HG02840 (cell line): ENCODE data around the gene ATP1B3.
A peak's percentile ranks its signal among the peaks of the same experiment; 100 is the strongest.
"Not testable (repeated sequence)": the region's sequence is repeated elsewhere in the genome, so short reads cannot be mapped to it uniquely, and the experiment has no call there.

Experiments used
- ATAC-seq: cut with Tn5 transposase; IDR thresholded peaks from one replicate; pipeline ENCODE4 v1.9.1; 2021; ENCODE audit warnings: mild to moderate bottlenecking, moderate library complexity, moderate number of reproducible peaks; ENCODE audit not compliant: unreplicated experiment, low FRiP score

Gene ATP1B3

GRCh38 chr3:141876381-141876890, at the start of gene ATP1B3:
TSS of gene ATP1B3 (plus strand) at chr3:141876643. CDS start at chr3:141876802, 159 bp downstream.
- ATAC-seq, result peak; percentile 66

- ATAC-seq, result no peak
Measured at GRCh38 chr3:141828487-141828886, 48.0 kb upstream of the ATP1B3 start.

- no peak for ATAC-seq
Measured at GRCh38 chr3:141828890-141829289, 47.6 kb upstream of the ATP1B3 start.

DNA sequence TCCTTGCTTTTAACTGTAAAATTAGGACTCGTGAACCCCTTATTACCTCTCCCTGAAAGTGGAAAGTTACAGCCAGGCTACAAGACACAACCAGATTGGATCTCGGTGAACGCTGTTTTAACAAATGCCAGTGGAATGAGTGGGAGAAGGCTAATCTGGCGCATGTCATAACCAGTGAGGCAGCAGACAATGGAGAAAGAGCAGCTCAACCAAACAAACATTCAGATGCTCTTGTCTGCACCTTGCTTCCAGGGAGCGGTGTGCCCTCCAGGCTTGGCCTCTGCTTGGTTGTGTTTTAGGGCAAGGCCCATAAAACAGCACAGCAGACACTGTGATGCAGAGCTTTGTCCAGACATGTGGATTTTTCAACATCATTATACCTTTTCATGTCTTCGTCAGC, 45.9 kb upstream of the ATP1B3 start:
- no peak for ATAC-seq

DNA sequence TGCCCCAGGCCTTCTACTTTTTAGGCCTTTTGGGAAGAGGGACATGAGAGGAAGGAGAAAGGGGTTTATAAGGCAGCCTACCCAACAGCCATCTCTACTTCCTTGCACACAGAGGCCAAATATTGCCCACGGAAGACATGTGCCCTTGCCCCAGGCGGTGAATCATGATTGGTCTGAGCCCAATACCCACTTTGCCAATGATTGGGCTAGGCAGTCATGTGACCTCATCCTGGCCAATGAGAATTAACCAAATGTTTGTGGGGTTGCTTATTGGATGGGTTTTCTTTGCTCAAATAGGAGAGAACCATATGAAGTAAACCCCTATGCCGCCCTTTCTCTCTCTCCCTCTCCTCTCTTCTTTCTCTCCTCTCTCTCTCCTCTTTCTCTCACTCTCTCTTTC, 42.2 kb upstream of the ATP1B3 start:
- no peak for ATAC-seq

DNA sequence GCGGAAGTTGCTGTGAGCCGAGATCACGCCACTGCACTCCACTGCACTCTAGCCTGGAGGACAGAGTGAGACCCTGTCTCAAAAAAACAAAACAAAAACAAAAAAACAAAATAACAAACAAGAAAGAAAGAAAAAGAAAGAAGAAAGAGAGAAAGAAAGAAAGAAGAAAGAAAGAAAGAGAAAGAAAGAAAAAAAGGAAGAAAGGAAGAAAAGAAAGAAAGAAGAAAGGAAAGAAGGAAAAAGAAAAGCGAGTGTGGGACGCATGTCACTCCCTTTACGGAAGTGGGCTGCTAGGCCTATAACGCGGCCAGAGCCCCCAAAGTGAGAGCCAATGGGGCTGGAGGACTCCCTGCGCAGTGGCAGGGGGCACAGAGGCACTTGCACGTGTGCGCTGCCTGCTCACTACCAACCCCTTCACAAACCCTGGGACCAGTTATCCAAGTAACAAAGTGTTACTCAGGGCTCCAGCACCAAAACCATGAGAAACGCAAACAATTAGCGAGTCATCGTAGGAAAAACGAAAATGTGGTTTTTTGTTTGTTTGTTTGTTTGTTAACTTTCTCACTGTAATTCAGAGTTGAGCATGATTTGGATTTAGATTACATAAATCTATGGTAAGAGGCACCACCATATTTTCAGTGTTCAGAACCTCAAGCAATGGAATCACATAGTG, 40.8 kb upstream of the ATP1B3 start:
- no peak for ATAC-seq

DNA sequence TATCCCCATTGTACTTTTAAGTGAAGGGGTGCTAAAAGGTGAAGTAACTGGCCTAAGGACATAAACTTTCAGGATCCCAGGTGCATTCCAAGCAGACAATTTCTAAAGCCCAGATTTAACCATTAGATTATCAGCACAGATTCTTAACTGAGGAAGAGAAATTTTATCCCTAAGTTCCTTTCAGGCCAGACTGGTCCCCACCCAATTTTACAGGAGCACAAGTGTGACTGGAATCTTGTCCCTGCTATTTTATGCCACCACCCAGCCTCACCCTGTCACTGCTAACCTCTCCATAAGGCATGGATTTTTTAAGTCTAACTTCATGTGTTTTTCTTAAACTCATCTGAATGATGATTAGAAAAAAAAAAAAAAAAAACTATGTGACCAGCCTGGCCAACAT, 37.1 kb upstream of the ATP1B3 start:
- no peak for ATAC-seq

- ATAC-seq, result no peak
Measured at GRCh38 chr3:141840737-141841544, 35.5 kb upstream of the ATP1B3 start.

- ATAC-seq, result no peak
Measured at GRCh38 chr3:141844108-141844507, 32.3 kb upstream of the ATP1B3 start.

DNA sequence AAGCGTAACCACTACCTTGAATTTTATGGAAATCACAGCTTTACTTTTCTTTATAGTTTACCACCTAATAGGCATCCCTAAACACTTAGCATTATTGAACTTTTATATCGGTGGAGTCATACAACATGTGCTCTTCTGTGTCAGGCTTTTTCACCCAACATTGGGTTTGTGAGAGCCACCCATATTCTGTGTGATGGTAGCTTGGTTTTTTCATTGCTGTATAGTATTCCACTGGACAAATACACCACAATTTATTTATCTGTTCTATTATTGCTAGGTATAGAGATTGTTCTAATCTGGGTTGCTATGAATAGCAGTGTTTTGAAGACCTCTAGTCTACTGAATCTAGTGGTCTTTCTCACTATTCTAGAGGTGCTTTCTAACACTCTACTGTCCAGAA, 31.6 kb upstream of the ATP1B3 start:
- ATAC-seq, result no peak

GRCh38 chr3:141845407-141846049, 30.9 kb upstream of the ATP1B3 start:
- ATAC-seq, result no peak

DNA sequence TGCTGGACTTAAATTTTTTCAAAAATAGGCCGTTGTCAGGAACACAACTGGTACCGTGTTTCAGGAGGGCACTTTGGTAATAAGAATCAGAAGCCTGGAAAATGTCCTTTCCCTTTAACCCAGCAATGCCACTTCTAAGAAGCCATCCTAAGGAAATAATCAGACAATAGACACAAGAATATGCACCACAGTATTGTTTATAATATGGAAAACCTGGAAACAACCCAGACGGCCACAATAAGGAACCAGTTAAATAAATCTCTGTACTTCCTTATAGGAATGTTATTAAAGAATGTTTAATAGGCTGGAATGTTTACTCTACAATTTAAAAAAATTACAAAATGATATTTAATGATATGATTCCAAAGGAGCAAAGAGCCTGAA, 30.4 kb upstream of the ATP1B3 start:
- ATAC-seq, result no peak

GRCh38 chr3:141848159-141848748, 28.2 kb upstream of the ATP1B3 start:
- not testable (repeated sequence) for ATAC-seq

GRCh38 chr3:141849056-141849815, 27.2 kb upstream of the ATP1B3 start:
- no peak for ATAC-seq

GRCh38 chr3:141851411-141851810, 25.0 kb upstream of the ATP1B3 start:
- ATAC-seq, result no peak

- no peak for ATAC-seq
Measured at GRCh38 chr3:141853081-141853601, 23.3 kb upstream of the ATP1B3 start.

DNA sequence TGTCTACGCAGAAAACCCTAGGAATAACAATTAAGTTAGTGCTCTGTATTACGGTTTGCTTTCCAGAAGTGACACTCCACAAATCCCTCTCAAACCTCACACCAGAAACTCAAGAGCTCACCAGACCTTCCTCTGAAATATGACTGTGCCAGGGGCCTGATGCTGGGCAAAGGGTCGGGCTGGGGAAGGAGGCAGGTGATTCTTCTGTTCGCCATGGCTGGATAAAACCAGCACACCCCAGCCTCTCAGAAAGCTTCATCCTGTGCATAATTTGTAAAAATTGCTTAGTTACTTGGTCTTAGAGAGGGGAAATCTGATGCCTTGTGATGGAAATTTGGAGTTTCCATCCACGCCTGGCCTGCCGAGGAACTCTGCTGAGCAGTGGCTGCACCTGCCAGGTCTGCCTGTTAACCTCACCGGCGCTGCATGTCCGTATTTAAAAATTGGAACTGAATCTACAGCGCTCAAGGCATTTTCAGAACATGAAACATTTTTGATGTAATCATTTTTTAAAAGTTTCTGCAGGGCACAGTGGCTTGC, 22.7 kb upstream of the ATP1B3 start:
- ATAC-seq, result no peak

GRCh38 chr3:141854599-141854998, 21.8 kb upstream of the ATP1B3 start:
- ATAC-seq, result no peak

- no peak for ATAC-seq
Measured at GRCh38 chr3:141858312-141858711, 18.1 kb upstream of the ATP1B3 start.

GRCh38 chr3:141859651-141860050, 16.8 kb upstream of the ATP1B3 start:
- ATAC-seq, result no peak
